GM18502 (cell line): ENCODE results near the gene UBE2J2.

Source experiments
- ATAC-seq: cut with Tn5 transposase; IDR thresholded peaks from one replicate; pipeline ENCODE4 v1.9.1; 2021; ENCODE audit warnings: mild to moderate bottlenecking; ENCODE audit not compliant: unreplicated experiment, poor library complexity

The UBE2J2 gene

GRCh38 chr1:1242461-1243265 is 31.0 kb downstream of the UBE2J2 start:
- no peak for ATAC-seq

DNA sequence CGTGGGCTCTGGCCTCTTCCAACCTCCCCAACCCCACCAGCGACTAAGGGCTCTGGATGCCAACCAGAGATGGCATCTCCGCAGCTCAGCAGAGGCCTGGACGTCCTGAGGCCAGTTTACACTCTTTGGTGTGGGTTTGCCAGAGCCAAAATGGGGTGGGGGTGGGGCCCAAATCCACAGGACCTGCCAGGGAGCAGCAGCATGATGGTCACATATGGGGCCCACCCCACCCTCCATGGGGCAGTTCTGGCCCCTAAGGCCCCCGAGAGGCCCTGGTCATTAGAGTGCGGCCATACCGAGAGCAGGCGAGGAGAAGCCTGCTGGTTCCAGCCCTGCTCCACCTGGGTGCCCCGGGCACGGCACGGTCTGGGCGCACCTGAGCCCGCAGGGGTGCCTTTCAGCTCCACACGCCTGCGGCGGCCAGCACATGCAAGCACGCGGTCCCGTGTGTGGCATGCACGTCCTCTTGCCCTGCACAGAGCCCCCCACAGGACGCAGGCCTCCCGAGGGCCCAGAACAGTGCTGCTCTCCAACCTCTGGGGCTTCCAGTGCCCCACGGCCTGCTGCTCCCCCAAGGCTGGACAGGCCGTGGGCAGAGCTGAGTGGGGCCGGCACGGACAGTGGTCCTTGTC is 31.9 kb downstream of the UBE2J2 start:
- no peak for ATAC-seq

- ATAC-seq = no peak
Observed at GRCh38 chr1:1240822-1241587, 32.6 kb downstream of the UBE2J2 start.

DNA sequence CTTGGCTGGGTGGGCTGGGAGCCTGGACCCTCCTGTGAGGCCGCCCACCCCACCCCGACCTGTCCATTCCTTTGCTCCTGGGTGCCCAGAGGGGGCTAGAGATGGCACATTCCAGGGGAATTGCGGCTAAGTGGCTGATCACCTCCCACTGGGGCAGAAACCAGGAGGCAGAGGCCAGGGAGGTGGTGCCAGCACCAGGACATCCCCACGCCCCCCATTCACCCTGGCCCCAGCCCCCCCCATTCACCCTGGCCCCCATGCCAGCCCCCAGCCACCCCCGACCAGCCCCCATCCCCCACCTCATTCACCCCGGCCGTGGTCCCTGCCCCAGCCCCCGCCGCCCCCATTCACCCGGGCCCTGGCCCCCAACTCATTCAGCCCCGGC is 33.3 kb downstream of the UBE2J2 start:
- ATAC-seq = no peak

GRCh38 chr1:1239614-1240347 is 33.9 kb downstream of the UBE2J2 start:
- ATAC-seq = no peak

DNA sequence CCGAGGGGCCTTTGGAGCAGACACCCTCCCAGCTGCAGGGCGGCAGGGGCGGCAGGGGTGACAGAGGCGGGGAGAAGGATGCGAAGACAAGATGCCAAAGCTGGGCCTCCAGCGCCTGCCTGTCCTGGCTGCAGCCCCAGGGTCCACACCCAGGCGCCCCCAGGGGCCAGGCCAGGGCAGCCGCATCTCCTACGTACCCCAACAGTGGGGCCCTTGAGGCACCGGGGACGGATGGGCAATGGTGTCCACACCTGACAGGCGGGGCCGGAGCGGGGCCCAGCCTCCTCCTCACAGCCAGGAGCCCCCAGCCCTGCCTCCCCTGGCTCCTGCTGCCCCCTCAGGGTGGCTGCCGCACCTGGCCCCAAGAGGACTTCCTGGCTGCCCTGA is 34.4 kb downstream of the UBE2J2 start:
- ATAC-seq = no peak

- ATAC-seq = no peak
Observed at GRCh38 chr1:1238702-1239178, 34.9 kb downstream of the UBE2J2 start.

DNA sequence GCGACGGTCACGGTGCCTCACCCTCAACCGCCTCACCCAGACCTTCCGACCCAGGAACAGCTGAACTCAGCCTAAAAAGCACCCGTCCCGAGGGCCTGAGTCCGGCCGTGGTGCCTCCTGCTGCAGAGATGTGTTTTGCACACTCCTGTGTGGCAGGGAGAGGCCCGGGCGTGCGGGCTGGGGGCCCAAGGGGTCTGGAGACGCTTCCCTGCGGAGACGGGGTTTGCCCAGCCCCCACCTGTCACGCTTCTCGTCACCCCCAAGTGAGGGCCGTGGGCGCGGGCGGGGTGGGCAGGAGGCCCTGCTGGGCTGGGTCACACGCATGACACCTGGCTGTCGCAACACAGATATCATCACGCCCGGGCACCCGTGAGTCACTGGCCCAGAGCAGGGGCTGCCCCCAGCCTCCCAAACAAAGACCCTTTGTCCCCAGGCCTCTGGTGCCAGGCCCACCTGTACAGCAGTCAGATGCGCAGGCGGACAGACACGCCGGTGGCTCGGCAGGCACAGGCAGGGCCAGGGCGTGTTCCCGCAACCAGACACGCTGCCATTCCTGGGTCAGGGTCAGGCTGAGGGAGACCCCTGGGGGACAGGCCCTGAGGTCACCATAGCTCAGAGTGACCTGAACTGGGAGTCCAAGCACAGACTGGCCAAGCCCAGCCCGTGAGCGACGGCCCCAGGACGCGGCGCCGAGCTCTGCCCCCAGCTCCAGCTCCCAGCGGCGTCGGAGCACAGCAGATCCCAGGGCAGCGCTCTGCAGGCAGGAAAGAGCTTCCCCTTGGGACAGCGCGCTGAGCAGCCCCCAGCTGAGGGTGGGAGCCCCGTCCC is 35.6 kb downstream of the UBE2J2 start:
- ATAC-seq = no peak

DNA sequence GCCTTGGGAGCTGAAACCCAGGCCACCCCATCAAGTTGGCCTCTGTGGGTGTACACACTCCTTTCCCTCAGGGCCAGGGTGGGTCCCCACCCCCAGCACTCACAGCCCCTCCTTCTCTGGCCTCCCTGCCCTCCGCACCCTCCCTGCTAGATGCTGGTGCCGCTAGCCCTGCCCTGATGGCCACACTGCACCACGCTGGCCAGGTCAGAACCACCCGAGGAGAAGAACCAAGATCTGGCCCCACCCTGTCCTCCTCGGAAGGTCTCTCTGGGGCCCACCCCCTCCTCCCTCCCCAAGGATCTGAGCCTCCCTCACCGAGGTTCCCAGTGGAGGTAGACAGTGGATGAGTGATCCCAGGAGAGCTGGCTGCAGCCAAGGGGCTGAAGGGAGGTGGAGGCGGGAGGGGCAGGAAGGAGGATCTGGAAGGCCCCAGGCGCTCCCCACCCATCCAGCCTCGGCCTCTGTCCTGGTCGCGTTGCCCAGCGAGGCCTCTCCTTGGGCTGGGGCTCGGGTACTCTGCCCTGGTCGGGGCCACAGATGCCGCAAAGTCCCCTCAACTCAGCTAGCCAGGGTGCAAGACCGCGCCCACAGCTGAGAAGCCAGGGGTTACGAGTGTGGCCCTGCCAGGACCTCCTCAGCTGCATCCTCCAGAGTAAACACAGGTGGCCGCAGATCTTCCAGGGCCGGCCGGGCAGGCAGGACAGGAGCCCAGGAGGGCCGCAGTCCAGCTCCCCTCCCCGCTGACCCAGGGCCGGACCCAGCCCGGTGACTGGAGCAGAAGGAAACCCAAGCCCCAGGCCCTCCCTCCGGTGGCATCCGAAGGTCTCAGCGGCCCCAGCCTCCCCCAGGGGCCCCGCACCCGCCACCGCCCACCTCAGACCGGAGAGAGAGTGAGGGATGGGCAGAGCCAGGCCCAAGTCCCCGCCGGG is 36.4 kb downstream of the UBE2J2 start:
- ATAC-seq = no peak

- no peak for ATAC-seq
Observed at GRCh38 chr1:1236176-1236763, 37.4 kb downstream of the UBE2J2 start.

- ATAC-seq = no peak
Observed at GRCh38 chr1:1235016-1235744, 38.5 kb downstream of the UBE2J2 start.

GRCh38 chr1:1234180-1234808 is 39.4 kb downstream of the UBE2J2 start:
- no peak for ATAC-seq

DNA sequence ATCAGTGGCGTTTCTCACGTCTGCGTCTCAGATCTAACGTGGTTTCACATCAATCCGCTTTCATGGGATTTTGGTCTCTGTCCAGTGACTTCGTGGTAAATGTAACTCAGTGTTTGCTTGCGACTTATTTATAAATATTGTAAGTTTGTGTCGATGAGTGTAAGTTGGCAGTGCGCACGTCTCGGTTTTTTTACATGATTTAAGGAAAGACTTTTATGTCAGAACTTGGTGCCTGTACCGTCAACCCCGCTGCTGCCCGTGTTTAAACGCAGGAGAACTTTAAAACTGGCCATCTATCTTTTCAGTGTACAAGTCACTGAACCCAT is 40.1 kb downstream of the UBE2J2 start:
- no peak for ATAC-seq

- no peak for ATAC-seq
Observed at GRCh38 chr1:1232796-1233566, 40.7 kb downstream of the UBE2J2 start.

DNA sequence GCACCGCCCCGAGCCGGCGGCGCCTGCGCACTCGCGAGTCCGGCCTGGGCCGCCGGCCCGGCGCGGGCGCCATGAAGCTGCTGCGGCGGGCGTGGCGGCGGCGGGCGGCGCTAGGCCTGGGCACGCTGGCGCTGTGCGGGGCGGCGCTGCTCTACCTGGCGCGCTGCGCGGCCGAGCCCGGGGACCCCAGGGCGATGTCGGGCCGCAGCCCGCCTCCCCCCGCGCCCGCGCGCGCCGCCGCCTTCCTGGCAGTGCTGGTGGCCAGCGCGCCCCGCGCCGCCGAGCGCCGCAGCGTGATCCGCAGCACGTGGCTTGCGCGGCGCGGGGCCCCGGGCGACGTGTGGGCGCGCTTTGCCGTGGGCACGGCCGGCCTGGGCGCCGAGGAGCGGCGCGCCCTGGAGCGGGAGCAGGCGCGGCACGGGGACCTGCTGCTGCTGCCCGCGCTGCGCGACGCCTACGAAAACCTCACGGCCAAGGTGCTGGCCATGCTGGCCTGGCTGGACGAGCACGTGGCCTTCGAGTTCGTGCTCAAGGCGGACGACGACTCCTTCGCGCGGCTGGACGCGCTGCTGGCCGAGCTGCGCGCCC is 41.4 kb downstream of the UBE2J2 start, which contains the start of gene B3GALT6:
TSS of gene B3GALT6 (plus strand) at position 30 of the 588 bp plus-strand sequence. CDS start at position 72, 42 bp downstream.
- ATAC-seq = no peak
